H1 (cell line): ENCODE results near the gene CD164. TPM values are rescaled to one million over a fixed set of nuclear protein-coding genes. Genes with fewer than 3 reads are reported as not detected.

Source experiments
- ATF2 ChIP-seq: IDR thresholded peaks from 2 replicates; pipeline ENCODE4 v1.6.1; 2012; ENCODE audit warnings: low read length, inconsistent platforms
- BRCA1 ChIP-seq: IDR thresholded peaks from 2 replicates; pipeline ENCODE4 v1.6.1; 2012; ENCODE audit warnings: low read depth, low read length, improper control_type of control experiment
- CHD7 ChIP-seq: fragments of 300-600 bp; sonication (generic); IDR thresholded peaks from 2 replicates; pipeline ENCODE4 v1.7.1; 2012; ENCODE audit warnings: low read length, moderate library complexity, mild to moderate bottlenecking, inconsistent platforms; ENCODE audit not compliant: insufficient replicate concordance
- NRF1 ChIP-seq: IDR thresholded peaks from 2 replicates; pipeline ENCODE4 v1.6.1; 2011; ENCODE audit warnings: mild to moderate bottlenecking, low read depth, low read length, improper control_type of control experiment
- POLR2AphosphoS5 ChIP-seq: IDR thresholded peaks from 2 replicates; pipeline ENCODE4 v1.6.1; 2011; ENCODE audit warnings: low read depth, low read length
- POU5F1 ChIP-seq: IDR thresholded peaks from 2 replicates; pipeline ENCODE4 v1.6.1; 2011; ENCODE audit warnings: low read depth, mild to moderate bottlenecking, low read length, moderate library complexity
- SP4 ChIP-seq: IDR thresholded peaks from 2 replicates; pipeline ENCODE4 v1.6.1; 2012; ENCODE audit warnings: low read length, inconsistent platforms
- TAF1 ChIP-seq: IDR thresholded peaks from 2 replicates; pipeline ENCODE4 v1.6.1; 2011; ENCODE audit warnings: mild to moderate bottlenecking, low read depth, low read length
- TAF7 ChIP-seq: optimal IDR thresholded peaks from 2 replicates; pipeline ENCODE3; 2011; ENCODE audit warnings: low read depth, mild to moderate bottlenecking, inconsistent platforms, low read length, moderate library complexity, borderline replicate concordance
- TCF12 ChIP-seq: IDR thresholded peaks from 2 replicates; pipeline ENCODE4 v1.6.1; 2011; ENCODE audit warnings: low read depth, mild to moderate bottlenecking, low read length
- polyA plus RNA-seq, 7 experiments: library from polyadenylated mRNA; depleted of rRNA in 3 of 7; stranded (reverse) in 5 of 7; unstranded in 2 of 7; fragments of >200 nt in 5 of 7; fragments of 200-250 nt in 2 of 7; gene quantifications; 1 replicate in 5 of 7; 2 replicates in 1 of 7; 4 replicates in 1 of 7; pipeline versions ENCODE4 v1.2.1 to v1.2.3, GENCODE V29; 2011 to 2013; ENCODE audit warnings: missing spikeins in 2 of 7, mixed read lengths in 2 of 7
- total RNA-seq: library from RNA; stranded (reverse); fragmentation: NEBNext Ultra II Directional; extraction: Animal tissue kit (Norgen Biotek cat#: 25700); gene quantifications from 2 replicates; pipeline ENCODE4 v1.2.1, GENCODE V29; 2021

CD164 gene
- total and polyA plus RNA-seq, 2 of the 8 experiments (the other 6 are each of a cell fraction or from before 2014, with no cell fraction given) = 69.3 to 94.3 TPM

GRCh38 chr6:109356237-109356636 lies 26.0 kb downstream of the CD164 start (continued):
- TF ChIP-seq CHD7 = no peak
- no peak for TF ChIP-seq POLR2AphosphoS5
- TF ChIP-seq POU5F1 = no peak
- TF ChIP-seq TCF12 = no peak
- no peak for TF ChIP-seq TAF1
- no peak for TF ChIP-seq SP4
- TF ChIP-seq ATF2 = no peak
- TF ChIP-seq NRF1 = no peak
- no peak for TF ChIP-seq BRCA1
- TF ChIP-seq TAF7 = no peak
